Adipose tissue (tissue), 3 donors: ENCODE data around the gene GOSR1. TPM values are rescaled to one million over a fixed set of nuclear protein-coding genes. Genes with fewer than 3 reads are reported as not detected.
A peak's percentile ranks its signal among the peaks of the same experiment; 100 is the strongest.
"Not testable (repeated sequence)": the region's sequence is repeated elsewhere in the genome, so short reads cannot be mapped to it uniquely, and the experiment has no call there.

Experiments used
- H3K27ac ChIP-seq: one replicate; pipeline ENCODE4 v1.5.1; 2013; ENCODE audit warnings: low read depth, low read length
- WGBS, 3 donors: extraction: QIAGEN DNeasy Blood & Tissue Kit; methylation state at CpG; one replicate each; pipeline ENCODE4 v1.1.7; 2013; 5-methylcytosine and 5-hydroxymethylcytosine counted together
- polyA plus RNA-seq, 3 donors: library from polyadenylated mRNA; stranded (reverse); fragments of 200-250 nt; gene quantifications; one replicate each; pipeline ENCODE4 v1.2.3, GENCODE V29; 2013
- donor health status: healthy with polysubstance abuse.
- donor health status: Bipolar disorder and iron deficiency.
- donor health status: healthy.

Gene GOSR1
- polyA plus RNA-seq = 10 to 100 TPM; 13.4 to 17.5 (median 14.2) TPM

- peak within 1 kb of the TSS; percentile 60 for H3K27ac ChIP-seq
- 0% methylated on average over 37 of the region's 37 CpGs for WGBS, 3 donors
Measured at GRCh38 chr17:30477083-30477773, at the start of gene GOSR1. Gene GOSR1, plus strand, starts transcription at chr17:30477408. Its CDS starts 26 bp downstream, at chr17:30477434.

GRCh38 chr17:30427611-30428010 lies 49.6 kb upstream of the GOSR1 start:
- no peak overlapping the region for H3K27ac ChIP-seq
- 89 to 96% (median 93%) methylated on average over 1 of the region's 1 CpG for WGBS, 3 donors

GRCh38 chr17:30429155-30429554 lies 48.1 kb upstream of the GOSR1 start:
- no peak overlapping the region for H3K27ac ChIP-seq
- WGBS, 3 donors = 72 to 96% (median 80%) methylated on average over 1 of the region's 1 CpG

- 39 to 88% (median 53%) methylated on average over 1 of the region's 1 CpG for WGBS, 3 donors
- no peak overlapping the region for H3K27ac ChIP-seq
Measured at GRCh38 chr17:30433514-30433913, 43.7 kb upstream of the GOSR1 start.

- H3K27ac ChIP-seq = no peak overlapping the region
Measured at GRCh38 chr17:30436729-30437128, 40.5 kb upstream of the GOSR1 start.

GRCh38 chr17:30443721-30444120 lies 33.5 kb upstream of the GOSR1 start:
- 80 to 91% (median 90%) methylated on average over 6 of the region's 6 CpGs for WGBS, 3 donors
- no peak overlapping the region for H3K27ac ChIP-seq

GRCh38 chr17:30446640-30447039 lies 30.6 kb upstream of the GOSR1 start:
- not testable (repeated sequence) for H3K27ac ChIP-seq

GRCh38 chr17:30449480-30449879 lies 27.7 kb upstream of the GOSR1 start:
- WGBS, 3 donors = 59 to 71% (median 61%) methylated on average over 4 of the region's 4 CpGs
- no peak overlapping the region for H3K27ac ChIP-seq

- H3K27ac ChIP-seq = no peak overlapping the region
- 91 to 95% (median 93%) methylated on average over 12 of the region's 12 CpGs for WGBS, 3 donors
Measured at GRCh38 chr17:30450125-30451027, 26.8 kb upstream of the GOSR1 start.

- H3K27ac ChIP-seq = no peak overlapping the region
- 84 to 90% (median 89%) methylated on average over 4 of the region's 4 CpGs for WGBS, 3 donors
Measured at GRCh38 chr17:30454635-30455034, 22.6 kb upstream of the GOSR1 start.

- WGBS, 3 donors = 89 to 96% (median 96%) methylated on average over 6 of the region's 6 CpGs
- no peak overlapping the region for H3K27ac ChIP-seq
Measured at GRCh38 chr17:30458371-30458770, 18.8 kb upstream of the GOSR1 start.

- H3K27ac ChIP-seq = not testable (repeated sequence)
- WGBS, 3 donors = 92 to 96% (median 94%) methylated on average over 5 of the region's 5 CpGs
Measured at GRCh38 chr17:30458797-30459413, 18.3 kb upstream of the GOSR1 start.

GRCh38 chr17:30468465-30468864 lies 8.7 kb upstream of the GOSR1 start:
- 96 to 100% (median 98%) methylated on average over 2 of the region's 2 CpGs for WGBS, 3 donors
- H3K27ac ChIP-seq = no peak overlapping the region

GRCh38 chr17:30472238-30472890 lies 4.8 kb upstream of the GOSR1 start:
- 50 to 60% (median 58%) methylated on average over 10 of the region's 10 CpGs for WGBS, 3 donors

GRCh38 chr17:30475206-30475605 lies 2.0 kb upstream of the GOSR1 start:
- no peak overlapping the region for H3K27ac ChIP-seq
- WGBS, 3 donors = 85 to 98% (median 96%) methylated on average over 2 of the region's 2 CpGs

More at GRCh38 chr17:30472238-30472890, 4.8 kb upstream of the GOSR1 start:
- no peak overlapping the region for H3K27ac ChIP-seq

GRCh38 chr17:30476726-30477082 lies 504 bp upstream of the GOSR1 start:
- WGBS, 3 donors = 14 to 19% (median 15%) methylated on average over 7 of the region's 7 CpGs
- no peak overlapping the region for H3K27ac ChIP-seq

- 0 to 1% (median 0%) methylated on average over 9 of the region's 9 CpGs for WGBS, 3 donors
- peak overlapping the region; percentile 60 for H3K27ac ChIP-seq
Measured at GRCh38 chr17:30477774-30478115, 537 bp downstream of the GOSR1 start.

- no peak overlapping the region for H3K27ac ChIP-seq
Measured at GRCh38 chr17:30482555-30482954, 5.3 kb downstream of the GOSR1 start.

- WGBS, 3 donors = 95 to 97% (median 95%) methylated on average over 1 of the region's 1 CpG
- no peak overlapping the region for H3K27ac ChIP-seq
Measured at GRCh38 chr17:30483159-30483558, 6.0 kb downstream of the GOSR1 start.
